GM12864 (cell line): ENCODE measurements around the gene TIA1.
"Not testable (repeated sequence)": the region's sequence is repeated elsewhere in the genome, so short reads cannot be mapped to it uniquely, and the experiment has no call there.

Source experiments
- DNase-seq: peaks from one replicate; pipeline ENCODE4 v3.0.0-alpha.2; 2011; ENCODE audit warnings: low read depth
- H3K4me3 ChIP-seq: 2 replicates; pipeline ENCODE4 v1.5.1; 2011; ENCODE audit warnings: mild to moderate bottlenecking, low read depth, low read length, control low read depth
- CTCF ChIP-seq: IDR thresholded peaks from 2 replicates; pipeline ENCODE4 v1.5.1; 2011; ENCODE audit warnings: low read depth, mild to moderate bottlenecking, moderate library complexity, low read length, control low read depth, inconsistent platforms; ENCODE audit errors: missing control alignments

Gene TIA1

GRCh38 chr2:70182689-70183088, 65.7 kb downstream of the TIA1 start:
- TF ChIP-seq CTCF, result no peak
- H3K4me3 ChIP-seq, result no peak overlapping the region
- no peak for DNase-seq

- TF ChIP-seq CTCF, result no peak
- peak; percentile 86 for DNase-seq
- H3K4me3 ChIP-seq, result peak overlapping the region; percentile 47
Measured at GRCh38 chr2:70181363-70181956, 67.0 kb downstream of the TIA1 start.

GRCh38 chr2:70173520-70173919, 74.9 kb downstream of the TIA1 start:
- H3K4me3 ChIP-seq, result no peak overlapping the region
- no peak for DNase-seq
- TF ChIP-seq CTCF, result no peak

- H3K4me3 ChIP-seq, DNase-seq: not testable (repeated sequence)
Measured at GRCh38 chr2:70169654-70170245, 78.7 kb downstream of the TIA1 start.

- H3K4me3 ChIP-seq, result no peak overlapping the region
- TF ChIP-seq CTCF, result no peak
- peak; percentile 70 for DNase-seq
Measured at GRCh38 chr2:70161069-70161534, 87.3 kb downstream of the TIA1 start.

GRCh38 chr2:70160545-70160944, 87.9 kb downstream of the TIA1 start:
- TF ChIP-seq CTCF, result no peak
- no peak overlapping the region for H3K4me3 ChIP-seq
- no peak for DNase-seq
